Measurements from ENCODE around the gene ACTL10. TPM values are rescaled to one million over a fixed set of nuclear protein-coding genes. Genes with fewer than 3 reads are reported as not detected.

ACTL10 gene
- total RNA-seq: 2.1 and 2.7 TPM in 2 replicates

DNA sequence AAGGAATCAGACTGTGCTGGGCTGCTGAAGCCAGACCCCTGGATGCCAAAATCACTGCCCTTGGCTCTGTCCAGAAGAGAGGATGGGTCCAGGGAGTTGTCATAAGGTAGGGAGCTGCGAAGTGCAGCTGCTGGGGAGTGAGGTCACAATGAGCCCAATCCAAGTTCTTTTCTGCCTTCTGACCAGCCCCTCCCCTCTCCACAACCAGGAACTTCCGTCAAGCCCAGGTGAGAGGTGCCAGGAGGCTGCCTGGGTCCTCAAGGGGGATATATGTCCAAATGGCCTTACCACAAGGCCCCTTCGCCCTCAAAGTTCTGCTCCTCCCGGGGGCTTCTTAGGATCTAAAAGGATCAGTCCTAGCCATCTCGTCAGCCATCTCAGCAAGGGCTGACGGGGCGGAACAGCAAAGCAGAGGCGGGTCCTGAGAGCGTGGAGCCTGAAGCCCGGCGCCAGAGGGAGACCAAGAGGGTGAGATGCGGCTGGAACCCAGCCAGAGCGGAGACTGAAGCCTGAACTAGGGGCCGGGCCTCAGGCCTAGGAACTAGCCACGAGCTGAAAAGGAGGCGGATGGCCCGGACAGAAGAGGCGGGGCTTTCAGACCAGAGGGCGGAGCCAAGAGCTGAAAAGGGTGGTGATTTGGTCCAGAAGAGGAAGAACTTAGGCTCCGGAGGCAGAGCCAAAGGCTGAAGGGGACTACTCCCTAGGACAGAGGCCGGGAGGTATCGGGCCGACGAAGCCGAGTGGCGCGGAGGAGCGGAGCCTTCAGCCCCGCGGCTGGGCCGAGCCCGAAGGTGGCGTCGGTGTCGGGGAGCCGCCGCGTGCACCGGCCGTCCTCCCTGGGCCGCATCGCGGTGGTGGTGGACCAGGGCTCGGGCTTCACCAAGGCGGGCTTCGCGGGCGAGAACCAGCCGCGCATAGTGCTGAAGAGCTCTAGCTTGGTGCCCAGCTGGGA, at the start of gene ACTL10:
TSS of gene ACTL10 (plus strand) at position 651 of the 952 bp plus-strand sequence. CDS start 555 bp downstream, outside the sequence.

DNA sequence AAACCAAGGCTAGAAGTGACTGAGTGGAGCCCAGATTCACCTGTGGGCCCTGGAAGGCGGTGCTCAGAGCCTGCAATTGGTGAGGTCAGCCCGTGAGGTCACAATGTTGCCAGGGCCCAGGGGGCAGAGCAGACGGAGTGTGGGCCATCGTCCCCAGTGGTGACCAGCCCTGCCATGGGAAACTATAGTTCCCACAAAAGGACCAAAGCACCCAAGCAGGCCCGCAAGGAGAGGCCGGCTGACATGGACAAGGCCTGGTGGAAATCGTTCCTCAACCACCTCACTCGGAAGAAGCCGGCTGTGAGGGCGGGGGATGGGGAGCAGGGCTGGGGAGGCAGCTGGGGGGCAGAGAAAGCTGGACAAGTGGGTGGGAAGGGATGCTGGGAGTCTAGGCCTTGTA, 4.6 kb upstream of the ACTL10 start, which contains the start of gene C20orf144:
TSS of gene C20orf144 (plus strand) at position 156 of the 400 bp plus-strand sequence. CDS start at position 175, 19 bp downstream.

GRCh38 chr20:33674294-33675135, 7.8 kb downstream of the ACTL10 start, which contains the start of gene NECAB3:
Gene NECAB3, minus strand, starts transcription at chr20:33674428. Its CDS starts 76 bp downstream, at chr20:33674352.

DNA sequence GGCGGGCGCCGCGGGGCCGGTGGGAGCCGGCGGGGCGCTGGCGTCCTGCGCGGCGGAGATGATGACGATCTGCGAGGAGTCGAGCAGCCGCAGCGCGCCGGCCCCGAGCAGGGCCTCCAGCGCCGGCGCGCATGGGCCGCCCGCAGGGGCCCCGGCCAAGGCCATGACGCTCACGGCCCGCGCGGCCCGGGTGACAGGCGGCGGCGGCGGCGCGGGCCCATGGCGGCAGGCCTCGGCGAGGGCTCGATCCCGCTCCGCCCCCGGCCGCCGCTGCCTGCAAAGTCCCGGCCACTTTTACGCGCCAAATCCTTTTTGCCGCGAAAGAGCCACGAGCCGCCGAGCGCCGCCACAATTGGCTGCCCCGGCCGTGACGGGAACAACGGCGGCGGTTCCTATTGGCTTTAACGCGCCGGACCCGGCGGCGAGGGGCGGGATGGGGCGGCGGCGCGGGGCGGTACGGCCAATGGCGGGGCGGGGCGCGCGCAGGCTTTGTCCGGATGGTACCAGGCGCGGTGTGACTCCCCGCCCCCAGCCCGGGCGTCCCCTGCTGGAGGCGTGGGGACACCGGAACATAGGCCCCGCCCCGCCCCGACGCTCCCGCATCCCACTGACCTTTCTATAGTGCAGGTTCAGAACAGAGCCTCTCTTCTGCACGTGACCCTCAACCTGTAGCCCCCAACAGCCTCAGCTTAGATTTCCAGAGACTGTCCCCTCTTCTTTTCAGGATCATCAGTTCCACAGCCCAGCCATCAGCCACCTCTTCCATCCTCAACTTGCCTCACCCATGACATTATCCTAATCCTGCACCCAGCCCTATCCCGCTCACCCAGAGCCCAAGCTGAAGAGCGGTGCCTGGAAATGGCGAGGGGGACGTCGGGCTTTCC, 19.6 kb downstream of the ACTL10 start, which contains the start of gene E2F1:
TSS of gene E2F1 (minus strand) at position 286 of the 884 bp plus-strand sequence. CDS start at position 165, 121 bp downstream.

Other genes starting within 250 kb of the ACTL10 start
- gene SNTA1, start 223.2 kb upstream of the ACTL10 start, total RNA-seq: 15.7 and 20.7 TPM in 2 replicates
- gene CBFA2T2, start 176.8 kb upstream of the ACTL10 start, total RNA-seq: 4.3 and 6.5 TPM in 2 replicates
- under 0.01 and 0.11 TPM in 2 replicates for gene C20orf144, start 4.6 kb upstream of the ACTL10 start, total RNA-seq
- gene NECAB3, start 7.5 kb downstream of the ACTL10 start, total RNA-seq: 27.7 and 29.9 TPM in 2 replicates
- gene E2F1, start 19.4 kb downstream of the ACTL10 start, total RNA-seq: 10.4 and 24.3 TPM in 2 replicates
- gene PXMP4, start 53.4 kb downstream of the ACTL10 start, total RNA-seq: 5.1 and 6.5 TPM in 2 replicates
- gene ZNF341, start 65.1 kb downstream of the ACTL10 start, total RNA-seq: 1.00 and 1.2 TPM in 2 replicates
- 39.6 and 40.3 TPM in 2 replicates for gene CHMP4B, start 144.4 kb downstream of the ACTL10 start, total RNA-seq

Data from uterine smooth muscle cell (primary cell).